ENCODE results near the gene YEATS2. TPM values are rescaled to one million over a fixed set of nuclear protein-coding genes. Genes with fewer than 3 reads are reported as not detected.
"Not testable (repeated sequence)": the region's sequence is repeated elsewhere in the genome, so short reads cannot be mapped to it uniquely, and the experiment has no call there.

The YEATS2 gene
- polyA plus RNA-seq, 4 donors: 3.5 to 19.2 (median 6.0) TPM

- DNase-seq (no peak), FAIRE-seq (no peak)
- H3K36me3 ChIP-seq (ENCODE audit: control insufficient read depth in 3 of 3, insufficient read depth in 2 of 3, low read depth in 1 of 3, low read length in 3 of 3): peaks cover 3 to 47% (median 14%) of the 10 kb centered on the region in 3 donors
- peaks cover 0 to 5% (median 0%) of the 10 kb centered on the region in 3 donors for H3K4me1 ChIP-seq (ENCODE audit: control insufficient read depth in 3 of 3, insufficient read depth in 2 of 3, low read depth in 1 of 3, low read length in 2 of 3)
- 89 to 100% (median 100%) methylated on average over 1 of the region's 1 CpG for WGBS, 3 donors
- no peaks in the 10 kb centered on the region for H3K27me3 ChIP-seq (ENCODE audit: control insufficient read depth in 3 of 3, insufficient read depth in 3 of 3, low read length in 3 of 3)
- no peaks in the 10 kb centered on the region for H3K9me3 ChIP-seq (ENCODE audit: control insufficient read depth in 2 of 2, insufficient read depth in 1 of 2, low read depth in 1 of 2, low read length in 1 of 2)
- no peak overlapping the region for H3K27ac ChIP-seq (ENCODE audit: low read depth in 1 of 3, low read length in 2 of 3)
- H3K4me3 ChIP-seq (ENCODE audit: low read depth in 1 of 3, low read length in 3 of 3): no peak overlapping the region
Observed at GRCh38 chr3:183728204-183728603, 30.6 kb downstream of the YEATS2 start.

GRCh38 chr3:183730361-183730760, 32.8 kb downstream of the YEATS2 start:
- peaks cover 3 to 45% (median 13%) of the 10 kb centered on the region in 3 donors for H3K36me3 ChIP-seq (ENCODE audit: control insufficient read depth in 3 of 3, insufficient read depth in 2 of 3, low read depth in 1 of 3, low read length in 3 of 3)

GRCh38 chr3:183731611-183732010, 34.0 kb downstream of the YEATS2 start:
- 24 to 66% (median 33%) methylated on average over 5 of the region's 5 CpGs for WGBS, 3 donors
- H3K27me3 ChIP-seq (ENCODE audit: control insufficient read depth in 3 of 3, insufficient read depth in 3 of 3, low read length in 3 of 3): no peaks in the 10 kb centered on the region
- FAIRE-seq (no peak), DNase-seq (peak; percentile 90 to 91)
- peaks cover 7 to 44% (median 9%) of the 10 kb centered on the region in 3 donors for H3K36me3 ChIP-seq (ENCODE audit: control insufficient read depth in 3 of 3, insufficient read depth in 2 of 3, low read depth in 1 of 3, low read length in 3 of 3)
- peak overlapping the region in 1 of 3 donors; percentile 72 for H3K27ac ChIP-seq (ENCODE audit: low read depth in 1 of 3, low read length in 2 of 3)
- H3K9me3 ChIP-seq (ENCODE audit: control insufficient read depth in 2 of 2, insufficient read depth in 1 of 2, low read depth in 1 of 2, low read length in 1 of 2): no peaks in the 10 kb centered on the region
- H3K4me3 ChIP-seq (ENCODE audit: low read depth in 1 of 3, low read length in 3 of 3): no peak overlapping the region
- H3K4me1 ChIP-seq (ENCODE audit: control insufficient read depth in 3 of 3, insufficient read depth in 2 of 3, low read depth in 1 of 3, low read length in 2 of 3): peaks cover 0 to 5% (median 0%) of the 10 kb centered on the region in 3 donors

More at GRCh38 chr3:183730361-183730760, 32.8 kb downstream of the YEATS2 start:
- Histone ChIP-seq H3K27me3 (ENCODE audit: control insufficient read depth in 3 of 3, insufficient read depth in 3 of 3, low read length in 3 of 3) (no peaks in the 10 kb centered on the region), H3K4me1 (ENCODE audit: control insufficient read depth in 3 of 3, insufficient read depth in 2 of 3, low read depth in 1 of 3, low read length in 2 of 3) (peaks cover 0 to 5% (median 0%) of the 10 kb centered on the region in 3 donors), H3K27ac (ENCODE audit: low read depth in 1 of 3, low read length in 2 of 3) (peak overlapping the region in 1 of 3 donors; percentile 72), H3K4me3 (ENCODE audit: low read depth in 1 of 3, low read length in 3 of 3) (no peak overlapping the region), H3K9me3 (ENCODE audit: control insufficient read depth in 2 of 2, insufficient read depth in 1 of 2, low read depth in 1 of 2, low read length in 1 of 2) (no peaks in the 10 kb centered on the region)
- no peak for DNase-seq
- 92 to 98% (median 93%) methylated on average over 2 of the region's 2 CpGs for WGBS, 3 donors
- no peak for FAIRE-seq

- H3K4me1 ChIP-seq (ENCODE audit: control insufficient read depth in 3 of 3, insufficient read depth in 2 of 3, low read depth in 1 of 3, low read length in 2 of 3): peaks cover 0 to 15% (median 0%) of the 10 kb centered on the region in 3 donors
- no peak overlapping the region for H3K27ac ChIP-seq (ENCODE audit: low read depth in 1 of 3, low read length in 2 of 3)
- H3K36me3 ChIP-seq (ENCODE audit: control insufficient read depth in 3 of 3, insufficient read depth in 2 of 3, low read depth in 1 of 3, low read length in 3 of 3): peaks cover 3 to 30% (median 4%) of the 10 kb centered on the region in 3 donors
- FAIRE-seq (no peak), DNase-seq (no peak)
- no peaks in the 10 kb centered on the region for H3K9me3 ChIP-seq (ENCODE audit: control insufficient read depth in 2 of 2, insufficient read depth in 1 of 2, low read depth in 1 of 2, low read length in 1 of 2)
- H3K27me3 ChIP-seq (ENCODE audit: control insufficient read depth in 3 of 3, insufficient read depth in 3 of 3, low read length in 3 of 3): no peaks in the 10 kb centered on the region
- no peak overlapping the region for H3K4me3 ChIP-seq (ENCODE audit: low read depth in 1 of 3, low read length in 3 of 3)
- WGBS, 3 donors: 79 to 86% (median 86%) methylated on average over 7 of the region's 7 CpGs
Observed at GRCh38 chr3:183733553-183733952, 36.0 kb downstream of the YEATS2 start.

- DNase-seq (no peak), FAIRE-seq (no peak)
- Histone ChIP-seq H3K4me3 (ENCODE audit: low read depth in 1 of 3, low read length in 3 of 3) (no peak overlapping the region), H3K9me3 (ENCODE audit: control insufficient read depth in 2 of 2, insufficient read depth in 1 of 2, low read depth in 1 of 2, low read length in 1 of 2) (no peaks in the 10 kb centered on the region), H3K36me3 (ENCODE audit: control insufficient read depth in 3 of 3, insufficient read depth in 2 of 3, low read depth in 1 of 3, low read length in 3 of 3) (peaks cover 3 to 24% (median 4%) of the 10 kb centered on the region in 3 donors), H3K27ac (ENCODE audit: low read depth in 1 of 3, low read length in 2 of 3) (no peak overlapping the region), H3K4me1 (ENCODE audit: control insufficient read depth in 3 of 3, insufficient read depth in 2 of 3, low read depth in 1 of 3, low read length in 2 of 3) (peaks cover 0 to 15% (median 0%) of the 10 kb centered on the region in 3 donors), H3K27me3 (ENCODE audit: control insufficient read depth in 3 of 3, insufficient read depth in 3 of 3, low read length in 3 of 3) (no peaks in the 10 kb centered on the region)
- WGBS, 3 donors: 81 to 94% (median 91%) methylated on average over 5 of the region's 5 CpGs
Observed at GRCh38 chr3:183734750-183735494, 37.3 kb downstream of the YEATS2 start.

- H3K27ac ChIP-seq (ENCODE audit: low read depth in 1 of 3, low read length in 2 of 3): peak overlapping the region in 1 of 3 donors; percentile 31
- peak; percentile 10 to 69 for DNase-seq
- 58 to 78% (median 61%) methylated on average over 2 of the region's 2 CpGs for WGBS, 3 donors
- FAIRE-seq: no peak
- peaks cover 0 to 10% (median 0%) of the 10 kb centered on the region in 3 donors for H3K4me1 ChIP-seq (ENCODE audit: control insufficient read depth in 3 of 3, insufficient read depth in 2 of 3, low read depth in 1 of 3, low read length in 2 of 3)
- no peaks in the 10 kb centered on the region for H3K27me3 ChIP-seq (ENCODE audit: control insufficient read depth in 3 of 3, insufficient read depth in 3 of 3, low read length in 3 of 3)
- no peaks in the 10 kb centered on the region for H3K9me3 ChIP-seq (ENCODE audit: control insufficient read depth in 2 of 2, insufficient read depth in 1 of 2, low read depth in 1 of 2, low read length in 1 of 2)
- no peak overlapping the region for H3K4me3 ChIP-seq (ENCODE audit: low read depth in 1 of 3, low read length in 3 of 3)
- H3K36me3 ChIP-seq (ENCODE audit: control insufficient read depth in 3 of 3, insufficient read depth in 2 of 3, low read depth in 1 of 3, low read length in 3 of 3): peaks cover 3 to 19% (median 4%) of the 10 kb centered on the region in 3 donors
Observed at GRCh38 chr3:183737116-183737515, 39.5 kb downstream of the YEATS2 start.

- not testable (repeated sequence) for FAIRE-seq; H3K27me3 ChIP-seq (ENCODE audit: control insufficient read depth in 3 of 3, insufficient read depth in 3 of 3, low read length in 3 of 3); H3K27ac ChIP-seq (ENCODE audit: low read depth in 1 of 3, low read length in 2 of 3); H3K9me3 ChIP-seq (ENCODE audit: control insufficient read depth in 2 of 2, insufficient read depth in 1 of 2, low read depth in 1 of 2, low read length in 1 of 2); DNase-seq; H3K4me1 ChIP-seq (ENCODE audit: control insufficient read depth in 3 of 3, insufficient read depth in 2 of 3, low read depth in 1 of 3, low read length in 2 of 3); H3K4me3 ChIP-seq (ENCODE audit: low read depth in 1 of 3, low read length in 3 of 3)
- H3K36me3 ChIP-seq (ENCODE audit: control insufficient read depth in 3 of 3, insufficient read depth in 2 of 3, low read depth in 1 of 3, low read length in 3 of 3): peaks cover 3 to 17% (median 4%) of the 10 kb centered on the region in 3 donors
- WGBS, 3 donors: 100% methylated on average over 1 of the region's 1 CpG; no CpG with 5 or more reads in 2 of the 3 donors
Observed at GRCh38 chr3:183740154-183740553, 42.6 kb downstream of the YEATS2 start.

- H3K36me3 ChIP-seq (ENCODE audit: control insufficient read depth in 3 of 3, insufficient read depth in 2 of 3, low read depth in 1 of 3, low read length in 3 of 3): peaks cover 0 to 23% (median 0%) of the 10 kb centered on the region in 3 donors
- H3K4me1 ChIP-seq (ENCODE audit: control insufficient read depth in 3 of 3, insufficient read depth in 2 of 3, low read depth in 1 of 3, low read length in 2 of 3): no peaks in the 10 kb centered on the region
- H3K27ac ChIP-seq (ENCODE audit: low read depth in 1 of 3, low read length in 2 of 3): no peak overlapping the region
- 93 to 94% (median 94%) methylated on average over 7 of the region's 7 CpGs for WGBS, 3 donors
- DNase-seq (no peak), FAIRE-seq (no peak)
- no peak overlapping the region for H3K4me3 ChIP-seq (ENCODE audit: low read depth in 1 of 3, low read length in 3 of 3)
- no peaks in the 10 kb centered on the region for H3K9me3 ChIP-seq (ENCODE audit: control insufficient read depth in 2 of 2, insufficient read depth in 1 of 2, low read depth in 1 of 2, low read length in 1 of 2)
- H3K27me3 ChIP-seq (ENCODE audit: control insufficient read depth in 3 of 3, insufficient read depth in 3 of 3, low read length in 3 of 3): no peaks in the 10 kb centered on the region
Observed at GRCh38 chr3:183743231-183743630, 45.6 kb downstream of the YEATS2 start.
